HepG2 (cell line): Measurements from ENCODE around the gene NDRG3. TPM values are rescaled to one million over a fixed set of nuclear protein-coding genes. Genes with fewer than 3 reads are reported as not detected.

Source experiments
- ARID5B ChIP-seq: IDR thresholded peaks from 2 replicates; pipeline ENCODE4 v1.4.0; 2020; ENCODE audit warnings: mild to moderate bottlenecking, missing genetic modification reagents
- CEBPB ChIP-seq: IDR thresholded peaks from 2 replicates; pipeline ENCODE4 v1.6.1; 2011; ENCODE audit warnings: low read depth, low read length, improper control_type of control experiment, borderline replicate concordance
- DR1 ChIP-seq: sonication (generic); formaldehyde crosslinking; IDR thresholded peaks from 2 replicates; pipeline ENCODE4 v1.8.0; 2021; ENCODE audit warnings: mild to moderate bottlenecking, missing genetic modification reagents, inconsistent platforms
- E2F5 ChIP-seq: sonication (generic); formaldehyde crosslinking; conservative IDR thresholded peaks from 2 replicates; pipeline ENCODE4 v1.4.0; 2020; ENCODE audit warnings: missing genetic modification reagents
- MIER3 ChIP-seq: IDR thresholded peaks from 2 replicates; pipeline ENCODE4 v1.6.1; 2016; ENCODE audit warnings: missing compliant biosample characterization, borderline replicate concordance
- MXI1 ChIP-seq: IDR thresholded peaks from 3 replicates; pipeline ENCODE4 v1.6.1; 2012; ENCODE audit warnings: low read depth, low read length, inconsistent platforms, borderline replicate concordance
- NBN ChIP-seq: fragments of 450-650 bp; conservative IDR thresholded peaks from 2 replicates; pipeline ENCODE4 v1.6.1; 2017
- NFYC ChIP-seq: IDR thresholded peaks from 2 replicates; pipeline ENCODE4 v1.6.1; 2016; ENCODE audit warnings: missing genetic modification reagents, missing compliant biosample characterization
- NONO ChIP-seq, 2 experiments: fragments of 450-650 bp in 1 of 2; sonication (generic) in 1 of 2; formaldehyde crosslinking in 1 of 2; IDR thresholded peaks in 1 of 2; conservative IDR thresholded peaks in 1 of 2; 2 replicates each; pipeline versions ENCODE4 v1.6.1 to v1.8.0; 2017 to 2022; ENCODE audit warnings: mild to moderate bottlenecking in 1 of 2, missing genetic modification reagents in 1 of 2, moderate library complexity in 1 of 2
- PHB2 ChIP-seq: fragments of 450-650 bp; IDR thresholded peaks from 2 replicates; pipeline ENCODE4 v1.6.1; 2018; ENCODE audit not compliant: partially characterized antibody
- SIX4 ChIP-seq: sonication (generic); formaldehyde crosslinking; IDR thresholded peaks from 2 replicates; pipeline ENCODE4 v1.4.0; 2020; ENCODE audit warnings: missing genetic modification reagents
- SP2 ChIP-seq: sonication (generic); formaldehyde crosslinking; IDR thresholded peaks from 2 replicates; pipeline ENCODE4 v1.5.1; 2020; ENCODE audit warnings: mild to moderate bottlenecking, missing genetic modification reagents
- SP5 ChIP-seq: IDR thresholded peaks from 2 replicates; pipeline ENCODE4 v1.6.1; 2016; ENCODE audit warnings: low read depth, borderline replicate concordance
- ZBTB38 ChIP-seq: sonication (generic); formaldehyde crosslinking; IDR thresholded peaks from 2 replicates; pipeline ENCODE4 v1.5.1; 2020; ENCODE audit warnings: mild to moderate bottlenecking, missing genetic modification reagents
- ZEB1 ChIP-seq: IDR thresholded peaks from 2 replicates; pipeline ENCODE4 v1.6.1; 2012; ENCODE audit warnings: mild to moderate bottlenecking, low read depth, inconsistent platforms; ENCODE audit not compliant: insufficient replicate concordance
- ZFP1 ChIP-seq: IDR thresholded peaks from 2 replicates; pipeline ENCODE4 v1.6.1; 2016
- ZKSCAN1 ChIP-seq: fragments of 150-350 bp; IDR thresholded peaks from 2 replicates; pipeline ENCODE4 v1.6.1; 2014; ENCODE audit warnings: low read length
- ZNF234 ChIP-seq: sonication (generic); formaldehyde crosslinking; conservative IDR thresholded peaks from 2 replicates; pipeline ENCODE4 v1.5.1; 2020; ENCODE audit warnings: mild to moderate bottlenecking, missing genetic modification reagents
- ZNF256 ChIP-seq: sonication (generic); formaldehyde crosslinking; conservative IDR thresholded peaks from 2 replicates; pipeline ENCODE4 v1.4.0; 2020; ENCODE audit warnings: missing genetic modification reagents
- ZNF292 ChIP-seq: sonication (generic); formaldehyde crosslinking; IDR thresholded peaks from 2 replicates; pipeline ENCODE4 v1.8.1; 2022; ENCODE audit warnings: mild to moderate bottlenecking, low read depth, missing genetic modification reagents, borderline replicate concordance
- ZNF343 ChIP-seq: sonication (generic); formaldehyde crosslinking; IDR thresholded peaks from 2 replicates; pipeline ENCODE4 v1.4.0; 2020; ENCODE audit warnings: mild to moderate bottlenecking, missing genetic modification reagents
- ZNF660 ChIP-seq: sonication (generic); formaldehyde crosslinking; IDR thresholded peaks from 2 replicates; pipeline ENCODE4 v1.5.1; 2020; ENCODE audit warnings: mild to moderate bottlenecking, low read depth, missing genetic modification reagents, borderline replicate concordance
- ZNF747 ChIP-seq: sonication (generic); formaldehyde crosslinking; IDR thresholded peaks from 2 replicates; pipeline ENCODE4 v1.8.1; 2023; ENCODE audit warnings: missing genetic modification reagents, mild to moderate bottlenecking, borderline replicate concordance
- ZNF766 ChIP-seq: sonication (generic); formaldehyde crosslinking; IDR thresholded peaks from 2 replicates; pipeline ENCODE4 v1.5.0; 2020; ENCODE audit warnings: missing genetic modification reagents, borderline replicate concordance
- ZNF891 ChIP-seq: sonication (generic); formaldehyde crosslinking; IDR thresholded peaks from 2 replicates; pipeline ENCODE4 v1.5.0; 2020; ENCODE audit warnings: mild to moderate bottlenecking, missing genetic modification reagents
- polyA plus RNA-seq, 8 experiments: library from polyadenylated mRNA; depleted of rRNA in 3 of 8; stranded (reverse) in 7 of 8; unstranded in 1 of 8; fragments of >200 nt; fragmentation: Illumina TruSeq in 4 of 8; extraction: Trizol in 4 of 8; gene quantifications; 2 replicates each; pipeline versions ENCODE4 v1.2.1 to v1.2.3, GENCODE V29; 2011 to 2016; ENCODE audit warnings: low read depth in 4 of 8, missing spikeins in 1 of 8, mixed read lengths in 1 of 8; ENCODE audit not compliant: insufficient read depth in 1 of 8
- total RNA-seq, 5 experiments: library from RNA; depleted of rRNA; stranded (reverse); fragments of >200 nt; fragmentation: Illumina TruSeq; extraction: Trizol; gene quantifications; 2 replicates each; pipeline ENCODE4 v1.2.3, GENCODE V29; 2016; ENCODE audit warnings: low read depth in 1 of 5
- TF ChIP-seq, protein P1 (sequence below): IDR thresholded peaks from 2 replicates; pipeline ENCODE4 v1.6.1; 2016

The NDRG3 gene
- total and polyA plus RNA-seq, 2 of the 13 experiments (the other 11 are each of a cell fraction or from before 2014, with no cell fraction given), result 36.0 to 40.5 TPM

- TF ChIP-seq ZNF891 (CRISPR knock-in tag) (peak; percentile 26; the same call in 1 of the 2 replicates), CEBPB (peak; percentile 91), MIER3 (CRISPR knock-in tag) (peak; percentile 63; the same call in 1 of the 2 replicates), PHB2 (no peak), MXI1 (no peak), NFYC (no peak), DR1 (CRISPR knock-in tag) (peak; percentile 45; the same call in 1 of the 2 replicates), ZNF747 (CRISPR knock-in tag) (no peak), NBN (no peak), SP5 (CRISPR knock-in tag) (peak; percentile 81; the same call in 1 of the 2 replicates), ZNF234 (no peak), ZNF766 (peak; percentile 73; the same call in 1 of the 2 replicates), ZNF292 (CRISPR knock-in tag) (peak; percentile 70), E2F5 (CRISPR knock-in tag) (no peak), ZNF660 (no peak), SIX4 (CRISPR knock-in tag) (0 out of 2 replicates have a peak, but pooled peaks have one; percentile 14), ARID5B (peak; percentile 78), ZKSCAN1 (no peak), ZEB1 (peak; percentile 87), SP2 (CRISPR knock-in tag) (no peak; the same call in 1 of the 2 replicates), ZNF256 (CRISPR knock-in tag) (no peak), NONO (IDR thresholded peaks at IDR 0.05) (no peak), NONO (CRISPR knock-in tag; conservative IDR thresholded peaks at IDR 0.05) (peak; percentile 62), ZBTB38 (CRISPR knock-in tag) (no peak), ZFP1 (CRISPR knock-in tag) (no peak), ZNF343 (CRISPR knock-in tag) (no peak)
- TF ChIP-seq, protein P1, sequence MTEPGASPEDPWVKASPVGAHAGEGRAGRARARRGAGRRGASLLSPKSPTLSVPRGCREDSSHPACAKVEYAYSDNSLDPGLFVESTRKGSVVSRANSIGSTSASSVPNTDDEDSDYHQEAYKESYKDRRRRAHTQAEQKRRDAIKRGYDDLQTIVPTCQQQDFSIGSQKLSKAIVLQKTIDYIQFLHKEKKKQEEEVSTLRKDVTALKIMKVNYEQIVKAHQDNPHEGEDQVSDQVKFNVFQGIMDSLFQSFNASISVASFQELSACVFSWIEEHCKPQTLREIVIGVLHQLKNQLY, result no peak
Observed at GRCh38 chr20:36632487-36633284, 113.2 kb downstream of the NDRG3 start (continued).
